Type B pancreatic cell (in vitro differentiated cells): ENCODE results near the gene IGF2. TPM values are rescaled to one million over a fixed set of nuclear protein-coding genes. Genes with fewer than 3 reads are reported as not detected.

Source experiments
- DNase-seq: peaks from one replicate; pipeline ENCODE4 v3.0.0; 2021; ENCODE audit warnings: mixed read lengths; ENCODE audit not compliant: unreplicated experiment; ENCODE audit errors: extremely low spot score
- H3K27ac Mint-ChIP-seq: 2 replicates; pipeline ENCODE4 v1.8.0; 2021; ENCODE audit warnings: mild to moderate bottlenecking, mixed read lengths
- H3K27me3 Mint-ChIP-seq: 2 replicates; pipeline ENCODE4 v1.8.0; 2021; ENCODE audit warnings: mixed read lengths
- H3K36me3 Mint-ChIP-seq: 2 replicates; pipeline ENCODE4 v1.8.0; 2021; ENCODE audit warnings: mixed read lengths
- H3K4me1 Mint-ChIP-seq: one replicate; pipeline ENCODE4 v1.8.0; 2021; ENCODE audit warnings: mixed read lengths; ENCODE audit not compliant: unreplicated experiment
- H3K4me3 Mint-ChIP-seq: 2 replicates; pipeline ENCODE4 v1.8.0; 2021; ENCODE audit warnings: mild to moderate bottlenecking, mixed read lengths
- H3K9me3 Mint-ChIP-seq: 2 replicates; pipeline ENCODE4 v1.8.0; 2021; ENCODE audit warnings: mixed read lengths
- total RNA-seq: library from RNA; stranded (reverse); gene quantifications from 2 replicates; pipeline ENCODE4 v1.2.1, GENCODE V29; 2021; ENCODE audit warnings: low replicate concordance
- TF ChIP-seq, protein P1 (sequence below): fragments of 200-600 bp; sonication (generic); conservative IDR thresholded peaks from 2 replicates; pipeline ENCODE4 v1.5.0; 2021; ENCODE audit warnings: antibody characterized with exemption, mild to moderate bottlenecking

Gene IGF2
- total RNA-seq, 1 donor from 2014 or later: 2,350 TPM

DNA sequence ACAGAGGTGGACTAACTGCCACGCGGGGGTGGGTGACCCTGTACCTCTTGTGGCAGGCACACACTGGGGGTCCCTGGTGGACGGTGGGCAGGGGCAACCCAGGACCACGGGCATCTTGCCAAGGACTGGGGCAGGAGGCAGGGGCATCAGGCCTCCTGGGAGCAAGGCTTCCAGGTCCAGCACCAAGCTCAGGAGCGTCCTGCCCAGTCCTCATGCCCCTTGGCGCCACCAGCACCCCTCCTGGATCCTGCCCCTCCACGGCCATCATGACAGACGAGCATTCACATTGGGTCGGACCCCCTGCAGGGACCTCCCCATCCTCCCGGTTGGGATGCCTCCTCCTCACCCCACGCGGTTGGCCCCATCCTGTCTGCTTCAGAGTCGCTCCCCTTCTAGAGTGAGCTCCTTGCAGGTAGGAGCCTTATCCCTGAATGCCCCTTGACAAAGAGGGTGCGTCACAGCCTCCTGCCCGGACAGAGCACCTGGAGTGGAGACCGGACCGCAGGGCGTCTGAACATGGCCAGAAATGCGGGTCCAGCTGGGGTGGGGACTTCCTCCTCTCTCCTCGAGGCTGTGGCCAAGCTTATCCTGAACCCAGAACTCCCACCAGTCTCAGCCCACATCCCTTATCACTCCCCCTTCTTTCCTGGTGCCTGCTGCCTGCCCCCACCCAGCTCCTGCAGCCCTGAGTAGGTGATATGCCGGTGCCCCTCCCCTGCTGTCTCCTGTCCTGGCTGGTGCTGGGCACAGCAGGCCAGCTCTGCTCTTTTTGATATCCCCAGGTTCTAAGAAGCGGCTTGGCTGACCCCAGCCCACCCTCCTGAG, 40.3 kb downstream of the IGF2 start:
- DNase-seq: no peak
- TF ChIP-seq, protein P1, sequence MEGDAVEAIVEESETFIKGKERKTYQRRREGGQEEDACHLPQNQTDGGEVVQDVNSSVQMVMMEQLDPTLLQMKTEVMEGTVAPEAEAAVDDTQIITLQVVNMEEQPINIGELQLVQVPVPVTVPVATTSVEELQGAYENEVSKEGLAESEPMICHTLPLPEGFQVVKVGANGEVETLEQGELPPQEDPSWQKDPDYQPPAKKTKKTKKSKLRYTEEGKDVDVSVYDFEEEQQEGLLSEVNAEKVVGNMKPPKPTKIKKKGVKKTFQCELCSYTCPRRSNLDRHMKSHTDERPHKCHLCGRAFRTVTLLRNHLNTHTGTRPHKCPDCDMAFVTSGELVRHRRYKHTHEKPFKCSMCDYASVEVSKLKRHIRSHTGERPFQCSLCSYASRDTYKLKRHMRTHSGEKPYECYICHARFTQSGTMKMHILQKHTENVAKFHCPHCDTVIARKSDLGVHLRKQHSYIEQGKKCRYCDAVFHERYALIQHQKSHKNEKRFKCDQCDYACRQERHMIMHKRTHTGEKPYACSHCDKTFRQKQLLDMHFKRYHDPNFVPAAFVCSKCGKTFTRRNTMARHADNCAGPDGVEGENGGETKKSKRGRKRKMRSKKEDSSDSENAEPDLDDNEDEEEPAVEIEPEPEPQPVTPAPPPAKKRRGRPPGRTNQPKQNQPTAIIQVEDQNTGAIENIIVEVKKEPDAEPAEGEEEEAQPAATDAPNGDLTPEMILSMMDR: no peak
- Mint-ChIP-seq H3K27ac (no peak overlapping the region), H3K36me3 (no peaks in the 10 kb centered on the region), H3K9me3 (no peaks in the 10 kb centered on the region), H3K27me3 (no peaks in the 10 kb centered on the region), H3K4me1 (peaks cover 7% of the 10 kb centered on the region), H3K4me3 (no peak overlapping the region)

DNA sequence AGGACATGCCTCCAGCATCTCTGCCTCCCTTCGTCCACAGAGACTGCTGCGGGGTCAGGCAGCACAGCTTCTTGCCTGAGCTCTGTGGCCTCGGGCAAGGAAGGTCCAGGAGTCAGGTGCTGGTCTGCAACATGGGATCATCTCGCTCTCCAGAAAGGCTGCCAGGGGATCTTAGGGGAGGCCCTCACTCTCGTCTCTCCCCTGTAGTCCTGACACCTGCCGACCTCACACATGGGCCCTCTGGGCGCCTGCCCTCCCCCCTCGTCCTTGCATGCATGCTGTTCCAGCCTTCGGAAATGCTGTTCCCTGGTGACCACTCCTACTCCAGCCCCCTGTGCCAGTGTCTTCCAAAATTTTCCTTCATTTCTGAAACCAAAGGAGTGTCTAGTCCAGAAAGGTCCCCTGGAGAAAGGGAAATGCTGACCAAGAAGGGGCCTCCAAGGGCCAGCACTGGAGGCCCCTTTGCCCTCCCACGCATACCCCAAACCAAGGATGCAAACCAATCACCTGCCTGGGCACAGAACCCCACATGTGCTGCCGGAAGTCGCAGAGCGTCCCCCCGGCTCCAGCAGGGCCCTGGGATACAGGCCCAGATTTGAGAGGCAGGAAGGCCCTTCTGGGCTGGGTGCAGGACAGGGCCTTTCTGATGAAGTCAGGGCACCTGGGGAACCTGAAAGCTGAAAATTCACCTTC, 41.0 kb downstream of the IGF2 start:
- H3K27ac Mint-ChIP-seq: no peak overlapping the region

DNA sequence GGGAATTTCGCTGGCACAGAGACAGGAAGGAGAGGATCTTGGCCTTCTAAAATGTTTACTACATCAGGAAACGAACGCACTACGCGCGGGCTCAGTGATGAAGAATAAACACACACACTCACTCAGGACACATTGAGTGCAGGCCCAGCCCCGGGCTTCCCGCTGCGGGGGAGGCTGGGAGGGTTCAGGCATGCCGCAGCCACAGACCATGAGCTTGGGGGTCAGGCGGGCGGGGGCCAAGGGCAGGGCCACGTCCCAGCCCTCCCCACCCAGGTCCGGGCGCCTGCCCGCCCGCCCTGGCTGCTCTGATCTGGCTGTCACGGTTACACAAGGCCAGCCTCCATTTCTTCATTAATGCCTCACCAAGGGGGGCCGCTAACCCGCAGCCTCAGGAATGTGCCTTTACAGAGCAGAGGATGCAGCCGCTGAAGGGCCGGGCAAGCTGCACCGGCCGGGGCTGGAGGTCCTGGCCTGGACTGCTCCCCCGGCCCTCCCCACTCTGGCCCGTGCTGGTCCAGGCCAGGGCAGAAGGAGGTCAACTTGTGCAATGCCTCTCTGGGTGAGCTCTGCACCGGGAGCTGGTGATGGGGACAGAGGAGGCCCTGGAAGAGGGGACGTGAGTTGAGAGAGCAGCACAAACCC, 41.7 kb downstream of the IGF2 start:
- peak overlapping the region; percentile 40 for H3K27ac Mint-ChIP-seq
- TF ChIP-seq, protein P1: no peak
- no peaks in the 10 kb centered on the region for H3K27me3 Mint-ChIP-seq
- H3K36me3 Mint-ChIP-seq: no peaks in the 10 kb centered on the region
- peaks cover 7% of the 10 kb centered on the region for H3K4me1 Mint-ChIP-seq
- no peaks in the 10 kb centered on the region for H3K9me3 Mint-ChIP-seq
- H3K4me3 Mint-ChIP-seq: no peak overlapping the region
- no peak for DNase-seq

More for the DNA sequence above, 41.0 kb downstream of the IGF2 start:
- no peak for DNase-seq
- TF ChIP-seq, protein P1: no peak
- Mint-ChIP-seq H3K4me1 (peaks cover 7% of the 10 kb centered on the region), H3K27me3 (no peaks in the 10 kb centered on the region), H3K4me3 (no peak overlapping the region), H3K9me3 (no peaks in the 10 kb centered on the region), H3K36me3 (no peaks in the 10 kb centered on the region)

DNA sequence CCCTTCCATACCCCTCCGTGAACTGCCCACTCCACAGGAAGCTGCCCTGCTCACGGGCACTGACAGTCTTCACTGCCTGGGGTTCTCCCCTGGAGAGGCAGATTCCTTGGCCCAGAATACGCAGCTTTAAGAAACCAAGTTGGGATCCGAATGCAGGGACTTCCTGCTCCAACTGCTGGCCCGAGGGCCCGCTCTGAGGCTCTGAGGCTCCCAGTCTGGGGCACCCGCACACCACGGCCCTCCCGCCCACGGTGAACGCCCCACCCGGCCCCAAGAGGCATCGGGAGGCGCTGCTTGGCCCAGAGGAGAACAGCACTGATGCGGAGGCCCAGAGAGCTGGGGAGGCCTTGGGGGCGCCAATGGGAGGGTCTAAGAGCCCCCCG, 42.3 kb downstream of the IGF2 start:
- peak overlapping the region; percentile 40 for H3K27ac Mint-ChIP-seq
- H3K4me3 Mint-ChIP-seq: no peak overlapping the region
- no peaks in the 10 kb centered on the region for H3K9me3 Mint-ChIP-seq
- no peak for DNase-seq
- TF ChIP-seq, protein P1: no peak
- H3K27me3 Mint-ChIP-seq: no peaks in the 10 kb centered on the region
- peaks cover 7% of the 10 kb centered on the region for H3K4me1 Mint-ChIP-seq
- H3K36me3 Mint-ChIP-seq: no peaks in the 10 kb centered on the region

DNA sequence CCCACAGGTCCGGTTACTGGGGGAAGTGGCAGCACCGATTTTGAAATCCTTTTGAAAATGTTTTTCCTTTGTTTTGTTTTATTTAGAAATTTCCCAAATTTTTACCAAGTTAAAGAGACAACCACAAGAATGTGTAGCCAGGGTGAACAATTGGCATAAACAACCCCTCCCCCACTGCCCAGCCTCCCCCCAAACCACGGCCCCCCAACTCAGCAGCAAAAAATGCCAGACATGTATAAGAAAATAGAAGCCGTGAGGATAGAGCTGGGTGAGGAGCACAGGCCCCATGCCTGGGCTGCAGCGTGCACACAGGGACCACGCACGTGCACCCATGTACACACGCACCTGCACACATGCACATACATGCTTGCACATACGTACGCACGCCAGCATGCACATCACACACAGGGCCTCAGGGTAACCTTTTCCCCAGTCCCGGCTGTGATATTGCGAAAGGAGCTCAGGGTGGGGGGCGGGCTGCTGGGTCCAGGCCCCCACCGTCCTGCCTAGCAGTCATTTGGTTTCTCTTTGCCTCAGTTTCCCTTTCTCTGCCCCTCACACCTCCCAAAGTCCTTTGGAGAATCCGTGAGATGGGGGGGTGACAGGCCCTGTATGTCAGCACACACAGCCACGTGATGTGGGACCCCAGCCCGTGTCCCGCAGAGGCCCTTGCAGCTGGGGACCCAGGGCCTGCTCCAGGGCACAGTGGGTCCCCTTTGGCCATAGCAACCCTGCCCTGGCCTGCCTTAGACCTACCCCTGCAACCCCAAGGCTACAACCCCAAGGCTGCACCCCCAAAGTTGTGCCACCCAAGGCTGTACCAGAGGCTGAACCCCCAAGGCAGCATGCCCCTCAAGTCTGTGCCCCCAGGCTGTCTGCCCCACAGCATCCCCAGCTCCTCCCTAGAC, 42.9 kb downstream of the IGF2 start:
- TF ChIP-seq, protein P1: no peak
- no peaks in the 10 kb centered on the region for H3K9me3 Mint-ChIP-seq
- H3K4me3 Mint-ChIP-seq: no peak overlapping the region
- peaks cover 7% of the 10 kb centered on the region for H3K4me1 Mint-ChIP-seq
- H3K36me3 Mint-ChIP-seq: no peaks in the 10 kb centered on the region
- no peak overlapping the region for H3K27ac Mint-ChIP-seq
- H3K27me3 Mint-ChIP-seq: no peaks in the 10 kb centered on the region
- DNase-seq: no peak
